HFFc6 (cell line): Measurements from ENCODE around the gene PC. TPM values are rescaled to one million over a fixed set of nuclear protein-coding genes. Genes with fewer than 3 reads are reported as not detected.

Source experiments
- DNase-seq: peaks from one replicate; pipeline ENCODE4 v3.0.0-alpha.2; 2018
- H3K27ac Mint-ChIP-seq: 2 replicates; pipeline ENCODE4 v1.8.0; 2020; ENCODE audit warnings: mild to moderate bottlenecking, mixed read lengths
- H3K27me3 Mint-ChIP-seq: 2 replicates; pipeline ENCODE4 v1.8.0; 2021; ENCODE audit warnings: mild to moderate bottlenecking, moderate library complexity, mixed read lengths; ENCODE audit not compliant: insufficient read depth
- H3K36me3 Mint-ChIP-seq: 2 replicates; pipeline ENCODE4 v1.8.0; 2021; ENCODE audit warnings: low read depth, mixed read lengths
- H3K4me1 Mint-ChIP-seq: 2 replicates; pipeline ENCODE4 v1.8.0; 2020; ENCODE audit warnings: low read depth, mixed read lengths
- H3K4me3 Mint-ChIP-seq: 2 replicates; pipeline ENCODE4 v1.8.0; 2020; ENCODE audit warnings: mild to moderate bottlenecking, moderate library complexity, mixed read lengths
- H3K9me3 Mint-ChIP-seq: 2 replicates; pipeline ENCODE4 v1.8.0; 2020; ENCODE audit warnings: mild to moderate bottlenecking, mixed read lengths
- CTCF ChIP-seq: fragments of 200-600 bp; sonication (generic); IDR thresholded peaks from 2 replicates; pipeline ENCODE4 v1.5.0; 2021; ENCODE audit warnings: antibody characterized with exemption, mild to moderate bottlenecking
- total RNA-seq, 6 experiments: library from RNA; stranded (reverse); fragmentation: NEBNext Ultra II Directional; extraction: Animal tissue kit (Norgen Biotek cat#: 25700); gene quantifications; 2 replicates in 1 of 6; 3 replicates in 5 of 6; pipeline ENCODE4 v1.2.3, GENCODE V29; 2021

The PC gene
- total RNA-seq, 6 experiments from 2014 or later, result 13.2 to 21.8 (median 19.3) TPM

GRCh38 chr11:66853242-66854229, 104.6 kb downstream of the PC start:
- Mint-ChIP-seq H3K9me3 (no peaks in the 10 kb centered on the region), H3K4me3 (no peak overlapping the region), H3K27me3 (peaks cover 9% of the 10 kb centered on the region), H3K4me1 (peaks cover 7% of the 10 kb centered on the region), H3K27ac (peak overlapping the region; percentile 22; the same call in 1 of the 2 replicates), H3K36me3 (no peaks in the 10 kb centered on the region)
- no peak for TF ChIP-seq CTCF
- DNase-seq, result no peak

- H3K9me3 Mint-ChIP-seq, result no peaks in the 10 kb centered on the region
- peaks cover 7% of the 10 kb centered on the region for H3K4me1 Mint-ChIP-seq
- no peaks in the 10 kb centered on the region for H3K36me3 Mint-ChIP-seq
- peaks cover 9% of the 10 kb centered on the region for H3K27me3 Mint-ChIP-seq
- DNase-seq, result no peak
- no peak for TF ChIP-seq CTCF
- H3K4me3 Mint-ChIP-seq, result no peak overlapping the region
- H3K27ac Mint-ChIP-seq, result no peak overlapping the region
These were observed 105.5 kb downstream of the PC start for GRCh38 chr11:66852466-66853241.

GRCh38 chr11:66851698-66852465, 106.3 kb downstream of the PC start:
- Mint-ChIP-seq H3K36me3 (no peaks in the 10 kb centered on the region), H3K9me3 (no peaks in the 10 kb centered on the region), H3K4me3 (no peak overlapping the region), H3K4me1 (peaks cover 7% of the 10 kb centered on the region), H3K27me3 (peaks cover 9% of the 10 kb centered on the region), H3K27ac (no peak overlapping the region)
- TF ChIP-seq CTCF, result no peak
- DNase-seq, result no peak

GRCh38 chr11:66851239-66851596, 107.0 kb downstream of the PC start:
- Mint-ChIP-seq H3K27me3 (peaks cover 9% of the 10 kb centered on the region), H3K4me3 (no peak overlapping the region), H3K27ac (no peak overlapping the region), H3K36me3 (0 out of 2 replicates have a peak, but pooled peaks cover 4% of the 10 kb centered on the region), H3K9me3 (no peaks in the 10 kb centered on the region), H3K4me1 (peaks cover 14% of the 10 kb centered on the region)
- no peak for DNase-seq
- TF ChIP-seq CTCF, result no peak

- no peak overlapping the region for H3K27ac Mint-ChIP-seq
These were observed 107.5 kb downstream of the PC start for GRCh38 chr11:66850588-66851238.

More at GRCh38 chr11:66850588-66851238, 107.5 kb downstream of the PC start:
- TF ChIP-seq CTCF, result no peak
- no peak overlapping the region for H3K4me3 Mint-ChIP-seq
- H3K9me3 Mint-ChIP-seq, result no peaks in the 10 kb centered on the region
- DNase-seq, result no peak
- H3K4me1 Mint-ChIP-seq, result peaks cover 11% of the 10 kb centered on the region
- H3K36me3 Mint-ChIP-seq, result 0 out of 2 replicates have a peak, but pooled peaks cover 4% of the 10 kb centered on the region
- H3K27me3 Mint-ChIP-seq, result peaks cover 9% of the 10 kb centered on the region
